Measurements from ENCODE around the gene ZSWIM9. TPM values are rescaled to one million over a fixed set of nuclear protein-coding genes. Genes with fewer than 3 reads are reported as not detected.
A peak's percentile ranks its signal among the peaks of the same experiment; 100 is the strongest.

Gene ZSWIM9
- total RNA-seq, 1 donor from 2014 or later, result 0.36 TPM

DNA sequence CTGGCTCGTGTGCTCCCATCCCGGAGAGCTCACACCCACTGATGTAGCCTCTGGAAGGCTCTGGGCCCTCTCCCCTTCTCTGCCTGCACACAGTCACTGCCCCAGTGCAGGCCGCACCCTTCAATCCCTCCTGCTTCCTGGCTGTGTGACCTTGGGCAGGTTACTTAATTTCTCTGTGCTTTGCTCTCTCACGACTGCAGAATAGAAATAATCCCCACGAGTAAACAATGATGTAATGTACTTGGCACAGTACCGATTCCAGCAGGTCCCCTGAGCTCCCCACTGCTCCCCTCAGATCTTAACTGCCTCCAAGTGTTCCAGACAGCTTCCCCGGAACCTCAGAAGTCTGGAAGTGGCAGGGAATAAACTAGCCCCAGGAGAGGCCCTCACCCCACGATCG is 16.5 kb upstream of the ZSWIM9 start:
- DNase-seq (ENCODE audit: low spot score), result no peak
- no peaks in the 10 kb centered on the region for H3K27me3 ChIP-seq
- Mint-ChIP-seq H3K27me3 (ENCODE audit: insufficient read depth, low read depth) (no peaks in the 10 kb centered on the region), H3K36me3 (peaks cover 14% of the 10 kb centered on the region), H3K27ac (no peak overlapping the region), H3K4me1 (no peaks in the 10 kb centered on the region), H3K4me3 (no peak overlapping the region), H3K9me3 (no peaks in the 10 kb centered on the region)
- TF ChIP-seq EZH2 (IDR thresholded peaks at IDR 0.05) (no peak), EZH2phosphoT487 (IDR thresholded peaks at IDR 0.05) (no peak)
- TF ChIP-seq, protein P1, sequence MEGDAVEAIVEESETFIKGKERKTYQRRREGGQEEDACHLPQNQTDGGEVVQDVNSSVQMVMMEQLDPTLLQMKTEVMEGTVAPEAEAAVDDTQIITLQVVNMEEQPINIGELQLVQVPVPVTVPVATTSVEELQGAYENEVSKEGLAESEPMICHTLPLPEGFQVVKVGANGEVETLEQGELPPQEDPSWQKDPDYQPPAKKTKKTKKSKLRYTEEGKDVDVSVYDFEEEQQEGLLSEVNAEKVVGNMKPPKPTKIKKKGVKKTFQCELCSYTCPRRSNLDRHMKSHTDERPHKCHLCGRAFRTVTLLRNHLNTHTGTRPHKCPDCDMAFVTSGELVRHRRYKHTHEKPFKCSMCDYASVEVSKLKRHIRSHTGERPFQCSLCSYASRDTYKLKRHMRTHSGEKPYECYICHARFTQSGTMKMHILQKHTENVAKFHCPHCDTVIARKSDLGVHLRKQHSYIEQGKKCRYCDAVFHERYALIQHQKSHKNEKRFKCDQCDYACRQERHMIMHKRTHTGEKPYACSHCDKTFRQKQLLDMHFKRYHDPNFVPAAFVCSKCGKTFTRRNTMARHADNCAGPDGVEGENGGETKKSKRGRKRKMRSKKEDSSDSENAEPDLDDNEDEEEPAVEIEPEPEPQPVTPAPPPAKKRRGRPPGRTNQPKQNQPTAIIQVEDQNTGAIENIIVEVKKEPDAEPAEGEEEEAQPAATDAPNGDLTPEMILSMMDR (IDR thresholded peaks at IDR 0.05), result no peak
- H3F3A ChIP-seq (ENCODE audit: low read depth), result peaks cover 7% of the 10 kb centered on the region
- H3K4me2 ChIP-seq, result no peak overlapping the region
- no peaks in the 10 kb centered on the region for H3K79me2 ChIP-seq (ENCODE audit: low read depth)
- no peak overlapping the region for H3K4me3 ChIP-seq
- H3K9me3 ChIP-seq (ENCODE audit: low read depth), result no peaks in the 10 kb centered on the region
- H3K36me3 ChIP-seq, result no peaks in the 10 kb centered on the region
- H3K9ac ChIP-seq, result no peak overlapping the region
- no peak overlapping the region for H3K27ac ChIP-seq
- no peaks in the 10 kb centered on the region for H3K4me1 ChIP-seq
- H4K20me1 ChIP-seq (ENCODE audit: low read depth), result no peaks in the 10 kb centered on the region
- no peak overlapping the region for H2AFZ ChIP-seq (replicated peaks)

DNA sequence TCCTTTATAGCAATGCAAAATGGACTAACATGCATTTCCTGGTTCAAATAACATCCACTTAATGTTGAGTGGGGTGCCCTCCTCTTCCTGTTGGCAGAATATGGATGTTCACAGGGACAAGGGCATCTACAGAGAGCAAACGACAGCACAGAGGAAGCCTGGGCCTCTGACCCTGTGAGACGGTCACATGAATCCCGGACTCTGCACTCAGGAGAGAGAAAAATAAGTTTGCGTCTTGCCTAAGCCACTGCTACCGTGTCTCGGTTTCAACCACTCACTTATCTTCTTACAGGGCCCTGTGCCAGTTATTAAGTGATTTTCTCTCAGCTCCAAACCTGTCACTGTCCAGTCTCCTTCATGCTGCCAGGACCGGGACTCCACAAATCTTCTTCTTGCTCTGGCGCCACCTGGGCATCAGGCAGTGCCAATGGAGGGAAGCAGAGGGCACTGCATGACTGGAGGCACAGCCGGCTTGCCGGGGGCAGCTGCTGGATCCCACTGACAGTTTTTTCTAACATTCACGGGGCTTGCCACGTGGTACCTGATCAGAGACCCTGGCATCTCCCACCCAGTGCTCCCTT is 12.2 kb upstream of the ZSWIM9 start:
- H3K27ac Mint-ChIP-seq, result no peak overlapping the region
- no peaks in the 10 kb centered on the region for H3K79me2 ChIP-seq (ENCODE audit: low read depth)
- H3K9me3 Mint-ChIP-seq, result no peaks in the 10 kb centered on the region
- no peak overlapping the region for H2AFZ ChIP-seq (replicated peaks)
- H3K4me3 Mint-ChIP-seq, result no peak overlapping the region
- TF ChIP-seq EZH2 (IDR thresholded peaks at IDR 0.05), result no peak
- no peak for TF ChIP-seq EZH2phosphoT487 (IDR thresholded peaks at IDR 0.05)
- H3K27ac ChIP-seq, result no peak overlapping the region
- no peaks in the 10 kb centered on the region for H3K4me1 ChIP-seq
- H3K4me3 ChIP-seq, result no peak overlapping the region
- H4K20me1 ChIP-seq (ENCODE audit: low read depth), result no peaks in the 10 kb centered on the region
- DNase-seq (ENCODE audit: low spot score), result no peak
- H3K27me3 Mint-ChIP-seq (ENCODE audit: insufficient read depth, low read depth), result peaks cover 5% of the 10 kb centered on the region
- no peak overlapping the region for H3K9ac ChIP-seq
- H3K36me3 Mint-ChIP-seq, result peaks cover 32% of the 10 kb centered on the region
- H3K4me2 ChIP-seq, result no peak overlapping the region
- no peaks in the 10 kb centered on the region for H3K9me3 ChIP-seq (ENCODE audit: low read depth)
- H3K27me3 ChIP-seq, result no peaks in the 10 kb centered on the region
- peaks cover under 1% of the 10 kb centered on the region for H3F3A ChIP-seq (ENCODE audit: low read depth)
- no peaks in the 10 kb centered on the region for H3K36me3 ChIP-seq
- H3K4me1 Mint-ChIP-seq, result no peaks in the 10 kb centered on the region

DNA sequence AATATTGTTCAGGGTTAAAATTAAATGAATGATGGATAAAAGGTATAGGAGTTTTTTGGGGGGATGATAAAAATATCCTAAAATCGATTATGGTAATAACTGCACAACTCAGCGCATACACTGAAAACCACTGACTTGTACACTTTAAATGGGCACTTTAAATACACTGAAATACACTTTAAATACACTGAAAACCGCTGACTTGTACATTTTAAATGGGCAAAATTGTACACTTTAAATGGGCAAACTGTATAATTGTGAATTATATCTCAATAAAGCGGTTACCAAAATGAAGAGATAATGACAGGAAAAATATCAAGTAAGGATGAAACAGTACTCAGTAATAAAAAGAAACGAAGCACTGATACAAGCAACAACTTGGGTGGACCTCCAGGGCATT is 1.8 kb upstream of the ZSWIM9 start:
- Histone ChIP-seq H3F3A (ENCODE audit: low read depth) (peaks cover 14% of the 10 kb centered on the region), H3K9me3 (ENCODE audit: low read depth) (no peaks in the 10 kb centered on the region), H3K27me3 (no peaks in the 10 kb centered on the region), H3K9ac (no peak overlapping the region), H3K4me3 (no peak overlapping the region), H3K27ac (no peak overlapping the region), H4K20me1 (ENCODE audit: low read depth) (peaks cover 18% of the 10 kb centered on the region), H3K36me3 (no peaks in the 10 kb centered on the region), H3K4me1 (peaks cover 4% of the 10 kb centered on the region), H2AFZ (replicated peaks) (no peak overlapping the region), H3K4me2 (peak overlapping the region; percentile 88), H3K79me2 (ENCODE audit: low read depth) (peaks cover 60% of the 10 kb centered on the region)
- peaks cover 14% of the 10 kb centered on the region for H3K36me3 Mint-ChIP-seq
- H3K4me3 Mint-ChIP-seq, result peak overlapping the region; percentile 98
- no peak for DNase-seq (ENCODE audit: low spot score)
- H3K9me3 Mint-ChIP-seq, result no peaks in the 10 kb centered on the region
- TF ChIP-seq, protein P1 (IDR thresholded peaks at IDR 0.05), result no peak
- TF ChIP-seq EZH2phosphoT487 (IDR thresholded peaks at IDR 0.05) (no peak), EZH2 (IDR thresholded peaks at IDR 0.05) (no peak)
- no peak overlapping the region for H3K27ac Mint-ChIP-seq
- peaks cover 10% of the 10 kb centered on the region for H3K4me1 Mint-ChIP-seq
- peaks cover 2% of the 10 kb centered on the region for H3K27me3 Mint-ChIP-seq (ENCODE audit: insufficient read depth, low read depth)

DNA sequence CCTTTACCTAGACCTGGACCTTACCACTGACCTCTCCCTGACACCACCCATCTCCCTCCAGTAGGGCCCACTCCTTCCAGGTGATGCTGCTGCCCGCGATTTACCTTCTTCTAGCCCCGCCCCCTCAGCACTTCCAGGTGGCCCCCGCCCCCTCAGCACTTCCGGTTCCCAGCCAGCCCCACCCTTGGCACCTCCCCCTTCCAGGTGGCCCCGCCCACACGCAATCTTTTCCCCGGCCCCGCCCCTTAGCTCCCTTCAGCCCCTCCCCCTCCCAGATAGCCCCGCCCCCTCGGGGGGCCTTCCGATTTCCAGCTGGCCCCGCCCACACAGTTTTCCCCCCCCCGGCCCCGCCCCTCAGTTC is 922 bp upstream of the ZSWIM9 start:
- H3K4me1 ChIP-seq, result peaks cover 4% of the 10 kb centered on the region
- H3K4me3 ChIP-seq, result peak overlapping the region; percentile 97
- no peaks in the 10 kb centered on the region for H3K9me3 ChIP-seq (ENCODE audit: low read depth)
- peaks cover 12% of the 10 kb centered on the region for H3K36me3 Mint-ChIP-seq
- H3K79me2 ChIP-seq (ENCODE audit: low read depth), result peaks cover 60% of the 10 kb centered on the region
- no peak overlapping the region for H3K27ac Mint-ChIP-seq
- TF ChIP-seq EZH2 (IDR thresholded peaks at IDR 0.05) (no peak), EZH2phosphoT487 (IDR thresholded peaks at IDR 0.05) (no peak)
- TF ChIP-seq, protein P1 (IDR thresholded peaks at IDR 0.05), result no peak
- H3K4me3 Mint-ChIP-seq, result peak overlapping the region; percentile 98
- no peaks in the 10 kb centered on the region for H3K36me3 ChIP-seq
- peaks cover 18% of the 10 kb centered on the region for H4K20me1 ChIP-seq (ENCODE audit: low read depth)
- peak overlapping the region; percentile 88 for H3K4me2 ChIP-seq
- peaks cover 10% of the 10 kb centered on the region for H3K4me1 Mint-ChIP-seq
- H2AFZ ChIP-seq (replicated peaks), result no peak overlapping the region
- peak; percentile 87 for DNase-seq (ENCODE audit: low spot score)
- peaks cover 14% of the 10 kb centered on the region for H3F3A ChIP-seq (ENCODE audit: low read depth)
- no peaks in the 10 kb centered on the region for H3K9me3 Mint-ChIP-seq
- H3K27me3 ChIP-seq, result no peaks in the 10 kb centered on the region
- no peak overlapping the region for H3K9ac ChIP-seq
- H3K27me3 Mint-ChIP-seq (ENCODE audit: insufficient read depth, low read depth), result peaks cover 2% of the 10 kb centered on the region
- no peak overlapping the region for H3K27ac ChIP-seq
